Neural cell (in vitro differentiated cells): Measurements from ENCODE around the gene TSPYL6. TPM values are rescaled to one million over a fixed set of nuclear protein-coding genes. Genes with fewer than 3 reads are reported as not detected.

Source experiments
- H2AFZ ChIP-seq: fragments of 200-600, 300-800 bp; sonication (generic), shearing (Covaris generic); 2 replicates; pipeline ENCODE4 v1.6.0; 2014; ENCODE audit warnings: low read depth, mild to moderate bottlenecking, antibody characterized with exemption, low read length, moderate library complexity
- H3F3A ChIP-seq: fragments of 200-600 bp; shearing (Covaris generic); 2 replicates; pipeline ENCODE4 v1.6.1; 2016; ENCODE audit warnings: mild to moderate bottlenecking, moderate library complexity, mixed read lengths, antibody characterized with exemption, low read length; ENCODE audit not compliant: insufficient read depth, poor library complexity, severe bottlenecking
- H3K27ac ChIP-seq: fragments of 200-600, 300-800 bp; sonication (generic), shearing (Covaris generic); 2 replicates; pipeline ENCODE4 v1.5.1; 2014; ENCODE audit warnings: mild to moderate bottlenecking, low read length, moderate library complexity
- H3K27me3 ChIP-seq: fragments of 300-800, 200-600 bp; sonication (generic), shearing (Covaris generic); 2 replicates; pipeline ENCODE4 v1.6.0; 2014; ENCODE audit warnings: mild to moderate bottlenecking, low read depth, low read length, moderate library complexity; ENCODE audit not compliant: insufficient read depth
- H3K36me3 ChIP-seq: fragments of 300-800, 200-600 bp; sonication (generic), shearing (Covaris generic); 2 replicates; pipeline ENCODE4 v1.5.1; 2014; ENCODE audit warnings: mild to moderate bottlenecking, antibody characterized with exemption, low read length, moderate library complexity; ENCODE audit not compliant: insufficient read depth
- H3K4me2 ChIP-seq: fragments of 300-800, 200-600 bp; sonication (generic), shearing (Covaris generic); 2 replicates; pipeline ENCODE4 v1.6.0; 2014; ENCODE audit warnings: mild to moderate bottlenecking, low read length
- H3K4me3 ChIP-seq: fragments of 300-800, 200-600 bp; sonication (generic), shearing (Covaris generic); 2 replicates; pipeline ENCODE4 v1.5.1; 2014; ENCODE audit warnings: mild to moderate bottlenecking, low read length, moderate library complexity
- H3K79me2 ChIP-seq: fragments of 200-600 bp; shearing (Covaris generic); replicated peaks from 2 replicates; pipeline ENCODE4 v1.6.0; 2014; ENCODE audit warnings: mild to moderate bottlenecking, low read length, moderate library complexity; ENCODE audit not compliant: insufficient read depth
- H3K9ac ChIP-seq: fragments of 300-800, 200-600 bp; sonication (generic), shearing (Covaris generic); 2 replicates; pipeline ENCODE4 v1.6.1; 2016; ENCODE audit warnings: mild to moderate bottlenecking, low read length, mixed read lengths
- H3K9me2 ChIP-seq: fragments of 200-600 bp; shearing (Covaris generic); 2 replicates; pipeline ENCODE4 v1.6.1; 2016; ENCODE audit warnings: mild to moderate bottlenecking, low read length, mixed read lengths; ENCODE audit not compliant: insufficient read depth
- H3K9me3 ChIP-seq: fragments of 200-600, 300-800 bp; sonication (generic), shearing (Covaris generic); 2 replicates; pipeline ENCODE4 v1.6.1; 2016; ENCODE audit warnings: mild to moderate bottlenecking, mixed run types, low read length, moderate library complexity, mixed read lengths
- H4K20me1 ChIP-seq: fragments of 200-600 bp; shearing (Covaris generic); 2 replicates; pipeline ENCODE4 v1.6.1; 2016; ENCODE audit warnings: mild to moderate bottlenecking, mixed run types; ENCODE audit not compliant: insufficient read depth
- CTCF ChIP-seq: fragments of 450-650 bp; IDR thresholded peaks from 2 replicates; pipeline ENCODE4 v1.5.1; 2014; ENCODE audit warnings: antibody characterized with exemption, mild to moderate bottlenecking, moderate library complexity; ENCODE audit not compliant: poor library complexity, severe bottlenecking
- EP300 ChIP-seq: fragments of 450-650 bp; conservative IDR thresholded peaks from 2 replicates; pipeline ENCODE4 v1.6.1; 2014; ENCODE audit warnings: antibody characterized with exemption, mild to moderate bottlenecking, moderate library complexity; ENCODE audit not compliant: poor library complexity, severe bottlenecking
- EZH2 ChIP-seq: fragments of 200-600, 300-800 bp; shearing (Covaris generic), sonication (generic); IDR thresholded peaks from 2 replicates; pipeline ENCODE4 v1.6.1; 2014; ENCODE audit warnings: antibody characterized with exemption, low read length, borderline replicate concordance, mild to moderate bottlenecking; ENCODE audit not compliant: insufficient read depth, poor library complexity, severe bottlenecking
- MXI1 ChIP-seq: fragments of 450-650 bp; conservative IDR thresholded peaks from 2 replicates; pipeline ENCODE4 v1.6.1; 2014; ENCODE audit warnings: antibody characterized with exemption, mild to moderate bottlenecking; ENCODE audit not compliant: poor library complexity, severe bottlenecking
- POLR2AphosphoS5 ChIP-seq: IDR thresholded peaks from 2 replicates; pipeline ENCODE4 v1.6.1; 2012
- RAD21 ChIP-seq: fragments of 450-650 bp; conservative IDR thresholded peaks from 2 replicates; pipeline ENCODE4 v1.6.1; 2014; ENCODE audit warnings: antibody characterized with exemption, mild to moderate bottlenecking, moderate library complexity
- REST ChIP-seq: IDR thresholded peaks from 2 replicates; pipeline ENCODE4 v1.6.1; 2012; ENCODE audit warnings: borderline replicate concordance
- SMC3 ChIP-seq: fragments of 450-650 bp; conservative IDR thresholded peaks from 2 replicates; pipeline ENCODE4 v1.6.1; 2014; ENCODE audit warnings: antibody characterized with exemption, mild to moderate bottlenecking, moderate library complexity; ENCODE audit not compliant: poor library complexity
- TAF1 ChIP-seq: IDR thresholded peaks from 2 replicates; pipeline ENCODE4 v1.6.1; 2012; ENCODE audit warnings: low read depth
- polyA plus RNA-seq: library from polyadenylated mRNA; depleted of rRNA; stranded (reverse); fragments of >200 nt; gene quantifications from 2 replicates; pipeline ENCODE4 v1.2.3, GENCODE V29; 2014

The TSPYL6 gene
- polyA plus RNA-seq, 1 donor from 2014 or later, result not detected

GRCh38 chr2:54247115-54247514 lies 8.9 kb downstream of the TSPYL6 start:
- Histone ChIP-seq H3K27me3 (no peaks in the 10 kb centered on the region), H3K36me3 (no peaks in the 10 kb centered on the region), H4K20me1 (no peaks in the 10 kb centered on the region), H3K9ac (no peak overlapping the region), H3F3A (no peaks in the 10 kb centered on the region), H3K9me2 (no peaks in the 10 kb centered on the region), H3K4me2 (no peak overlapping the region), H3K9me3 (no peaks in the 10 kb centered on the region), H3K4me3 (no peak overlapping the region), H3K27ac (no peak overlapping the region), H2AFZ (no peak overlapping the region), H3K79me2 (no peaks in the 10 kb centered on the region)
- TF ChIP-seq RAD21 (no peak), TAF1 (no peak), MXI1 (no peak), REST (no peak), EZH2 (no peak)

GRCh38 chr2:54240515-54241469 lies 15.2 kb downstream of the TSPYL6 start:
- H3K27ac ChIP-seq, result no peak overlapping the region
- TF ChIP-seq POLR2AphosphoS5 (no peak), MXI1 (no peak), REST (no peak), RAD21 (no peak), TAF1 (no peak), SMC3 (no peak), EZH2 (no peak), CTCF (no peak), EP300 (no peak)
- no peaks in the 10 kb centered on the region for H3K36me3 ChIP-seq
- H3K4me3 ChIP-seq, result no peak overlapping the region
- no peaks in the 10 kb centered on the region for H3F3A ChIP-seq
- no peak overlapping the region for H3K4me2 ChIP-seq
- no peaks in the 10 kb centered on the region for H3K27me3 ChIP-seq
- H3K9ac ChIP-seq, result no peak overlapping the region
- H3K79me2 ChIP-seq, result no peaks in the 10 kb centered on the region
- H2AFZ ChIP-seq, result no peak overlapping the region
- H4K20me1 ChIP-seq, result no peaks in the 10 kb centered on the region
- H3K9me2 ChIP-seq, result no peaks in the 10 kb centered on the region
- H3K9me3 ChIP-seq, result no peaks in the 10 kb centered on the region
